HG02678 (cell line): ENCODE results near the gene RIPOR3.
"Not testable (repeated sequence)": the region's sequence is repeated elsewhere in the genome, so short reads cannot be mapped to it uniquely, and the experiment has no call there.

Experiments
- ATAC-seq: cut with Tn5 transposase; IDR thresholded peaks from one replicate; pipeline ENCODE4 v1.9.1; 2021; ENCODE audit warnings: mild to moderate bottlenecking, moderate library complexity; ENCODE audit not compliant: unreplicated experiment

RIPOR3 gene

GRCh38 chr20:50680105-50680960, 11.0 kb downstream of the RIPOR3 start:
- no peak for ATAC-seq

GRCh38 chr20:50679753-50680104, 11.6 kb downstream of the RIPOR3 start:
- ATAC-seq: no peak

- ATAC-seq: no peak
Observed at GRCh38 chr20:50678169-50678898, 13.0 kb downstream of the RIPOR3 start.

GRCh38 chr20:50676858-50677257, 14.5 kb downstream of the RIPOR3 start:
- no peak for ATAC-seq

GRCh38 chr20:50676377-50676731, 15.0 kb downstream of the RIPOR3 start:
- not testable (repeated sequence) for ATAC-seq

GRCh38 chr20:50675671-50676376, 15.5 kb downstream of the RIPOR3 start:
- ATAC-seq: no peak

- no peak for ATAC-seq
Observed at GRCh38 chr20:50674138-50674825, 17.1 kb downstream of the RIPOR3 start.

- no peak for ATAC-seq
Observed at GRCh38 chr20:50673466-50674137, 17.7 kb downstream of the RIPOR3 start.

- ATAC-seq: no peak
Observed at GRCh38 chr20:50673146-50673465, 18.2 kb downstream of the RIPOR3 start.

GRCh38 chr20:50672400-50673145, 18.8 kb downstream of the RIPOR3 start:
- no peak for ATAC-seq

- no peak for ATAC-seq
Observed at GRCh38 chr20:50671626-50672025, 19.7 kb downstream of the RIPOR3 start.

- ATAC-seq: not testable (repeated sequence)
Observed at GRCh38 chr20:50671010-50671409, 20.3 kb downstream of the RIPOR3 start.

GRCh38 chr20:50670126-50670862, 21.0 kb downstream of the RIPOR3 start:
- ATAC-seq: no peak

GRCh38 chr20:50668798-50669197, 22.5 kb downstream of the RIPOR3 start:
- ATAC-seq: no peak

- ATAC-seq: no peak
Observed at GRCh38 chr20:50668326-50668725, 23.0 kb downstream of the RIPOR3 start.

GRCh38 chr20:50666709-50667298, 24.5 kb downstream of the RIPOR3 start:
- ATAC-seq: no peak

- no peak for ATAC-seq
Observed at GRCh38 chr20:50664254-50664653, 27.1 kb downstream of the RIPOR3 start.

- no peak for ATAC-seq
Observed at GRCh38 chr20:50663095-50663821, 28.1 kb downstream of the RIPOR3 start.
